GM23248 (cell line): ENCODE data around the gene OLFM3.

Experiments
- EZH2 ChIP-seq: fragments of 200-600 bp; sonication (generic); IDR thresholded peaks from 2 replicates; pipeline ENCODE4 v1.6.1; 2018; ENCODE audit warnings: antibody characterized with exemption, mild to moderate bottlenecking; ENCODE audit not compliant: insufficient read depth, poor library complexity, severe bottlenecking
- EZH2phosphoT487 ChIP-seq: fragments of 200-600 bp; sonication (generic); IDR thresholded peaks from 2 replicates; pipeline ENCODE4 v1.6.1; 2018; ENCODE audit warnings: antibody characterized with exemption, moderate library complexity, mild to moderate bottlenecking, low read depth; ENCODE audit not compliant: insufficient read depth

GRCh38 chr1:102015728-102016127 is 19.0 kb upstream of the OLFM3 start:
- TF ChIP-seq EZH2phosphoT487 (no peak), EZH2 (no peak)
